ENCODE data around the gene DUOXA1.

- TF ChIP-seq, protein P1, sequence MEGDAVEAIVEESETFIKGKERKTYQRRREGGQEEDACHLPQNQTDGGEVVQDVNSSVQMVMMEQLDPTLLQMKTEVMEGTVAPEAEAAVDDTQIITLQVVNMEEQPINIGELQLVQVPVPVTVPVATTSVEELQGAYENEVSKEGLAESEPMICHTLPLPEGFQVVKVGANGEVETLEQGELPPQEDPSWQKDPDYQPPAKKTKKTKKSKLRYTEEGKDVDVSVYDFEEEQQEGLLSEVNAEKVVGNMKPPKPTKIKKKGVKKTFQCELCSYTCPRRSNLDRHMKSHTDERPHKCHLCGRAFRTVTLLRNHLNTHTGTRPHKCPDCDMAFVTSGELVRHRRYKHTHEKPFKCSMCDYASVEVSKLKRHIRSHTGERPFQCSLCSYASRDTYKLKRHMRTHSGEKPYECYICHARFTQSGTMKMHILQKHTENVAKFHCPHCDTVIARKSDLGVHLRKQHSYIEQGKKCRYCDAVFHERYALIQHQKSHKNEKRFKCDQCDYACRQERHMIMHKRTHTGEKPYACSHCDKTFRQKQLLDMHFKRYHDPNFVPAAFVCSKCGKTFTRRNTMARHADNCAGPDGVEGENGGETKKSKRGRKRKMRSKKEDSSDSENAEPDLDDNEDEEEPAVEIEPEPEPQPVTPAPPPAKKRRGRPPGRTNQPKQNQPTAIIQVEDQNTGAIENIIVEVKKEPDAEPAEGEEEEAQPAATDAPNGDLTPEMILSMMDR (IDR thresholded peaks at IDR 0.05): no peak
- TF ChIP-seq EZH2 (IDR thresholded peaks at IDR 0.05; ENCODE audit: borderline replicate concordance, insufficient read depth, low read depth, low read length, poor library complexity, severe bottlenecking): no peak
Observed at GRCh38 chr15:45133561-45133920, 3.9 kb upstream of the DUOXA1 start.
